ENCODE data around the gene DNAJC10. TPM values are rescaled to one million over a fixed set of nuclear protein-coding genes. Genes with fewer than 3 reads are reported as not detected.
"Not testable (repeated sequence)": the region's sequence is repeated elsewhere in the genome, so short reads cannot be mapped to it uniquely, and the experiment has no call there.

Gene DNAJC10
- total RNA-seq, 1 donor from 2014 or later: 125 TPM

DNA sequence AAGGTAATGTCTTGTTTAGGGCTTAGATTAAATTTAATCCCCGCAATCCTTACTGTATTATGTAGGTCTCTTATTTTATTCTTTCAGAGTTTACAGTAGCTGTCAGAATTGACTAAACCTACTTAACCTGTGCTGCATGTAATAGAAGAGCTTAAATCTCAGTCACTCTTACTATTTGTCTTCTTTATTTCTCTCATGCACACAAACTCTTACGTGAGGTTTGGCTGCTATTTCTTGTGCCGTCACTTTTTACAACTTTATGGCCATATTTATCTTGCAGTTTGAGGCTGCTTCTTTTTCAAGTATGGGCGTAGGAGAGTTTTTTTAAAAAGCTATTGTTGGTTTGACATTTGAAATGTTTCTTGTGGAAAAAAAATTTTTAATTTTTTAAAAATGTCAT, 12.0 kb downstream of the DNAJC10 start:
- no peak for FAIRE-seq
- Histone ChIP-seq H3K4me3 (ENCODE audit: low read depth, low read length) (no peak overlapping the region), H3K36me3 (ENCODE audit: control insufficient read depth, insufficient read depth, low read length) (peaks cover 1% of the 10 kb centered on the region), H3K27me3 (ENCODE audit: control insufficient read depth, insufficient read depth, low read length) (no peaks in the 10 kb centered on the region)
- TF ChIP-seq, protein P1, sequence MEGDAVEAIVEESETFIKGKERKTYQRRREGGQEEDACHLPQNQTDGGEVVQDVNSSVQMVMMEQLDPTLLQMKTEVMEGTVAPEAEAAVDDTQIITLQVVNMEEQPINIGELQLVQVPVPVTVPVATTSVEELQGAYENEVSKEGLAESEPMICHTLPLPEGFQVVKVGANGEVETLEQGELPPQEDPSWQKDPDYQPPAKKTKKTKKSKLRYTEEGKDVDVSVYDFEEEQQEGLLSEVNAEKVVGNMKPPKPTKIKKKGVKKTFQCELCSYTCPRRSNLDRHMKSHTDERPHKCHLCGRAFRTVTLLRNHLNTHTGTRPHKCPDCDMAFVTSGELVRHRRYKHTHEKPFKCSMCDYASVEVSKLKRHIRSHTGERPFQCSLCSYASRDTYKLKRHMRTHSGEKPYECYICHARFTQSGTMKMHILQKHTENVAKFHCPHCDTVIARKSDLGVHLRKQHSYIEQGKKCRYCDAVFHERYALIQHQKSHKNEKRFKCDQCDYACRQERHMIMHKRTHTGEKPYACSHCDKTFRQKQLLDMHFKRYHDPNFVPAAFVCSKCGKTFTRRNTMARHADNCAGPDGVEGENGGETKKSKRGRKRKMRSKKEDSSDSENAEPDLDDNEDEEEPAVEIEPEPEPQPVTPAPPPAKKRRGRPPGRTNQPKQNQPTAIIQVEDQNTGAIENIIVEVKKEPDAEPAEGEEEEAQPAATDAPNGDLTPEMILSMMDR (IDR thresholded peaks at IDR 0.05; ENCODE audit: insufficient read depth, low read length, severe bottlenecking): no peak
- no peak for DNase-seq (ENCODE audit: low read depth)

DNA sequence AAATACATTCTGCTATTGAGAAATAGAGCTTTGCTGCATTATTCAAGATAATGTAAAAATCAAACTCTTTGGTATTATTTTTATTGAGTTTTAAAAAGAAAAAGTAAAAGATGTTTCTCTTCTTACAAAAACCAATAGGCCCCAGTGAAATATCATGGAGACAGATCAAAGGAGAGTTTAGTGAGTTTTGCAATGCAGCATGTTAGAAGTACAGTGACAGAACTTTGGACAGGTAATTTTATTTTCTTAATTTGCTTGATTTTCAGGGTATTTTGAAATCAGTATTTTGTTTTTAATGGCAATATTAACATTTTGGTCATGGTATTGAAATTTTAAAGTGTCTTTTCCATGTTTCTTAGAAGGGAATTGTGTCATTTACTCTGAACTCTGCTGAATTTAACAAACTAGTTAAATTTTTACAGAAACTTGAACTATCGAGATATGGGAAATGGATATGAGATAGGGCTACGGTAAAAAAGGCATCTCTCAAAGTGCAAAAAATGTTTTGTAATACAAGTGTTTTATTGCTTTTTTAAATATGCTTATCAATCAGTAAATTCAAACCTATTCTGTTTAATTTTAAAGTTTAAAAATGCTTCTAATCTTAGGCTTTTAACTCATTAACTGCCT, 13.8 kb downstream of the DNAJC10 start:
- no peak overlapping the region for H3K4me3 ChIP-seq (ENCODE audit: low read depth, low read length)
- H3K36me3 ChIP-seq (ENCODE audit: control insufficient read depth, insufficient read depth, low read length): peaks cover 1% of the 10 kb centered on the region
- FAIRE-seq (no peak), DNase-seq (ENCODE audit: low read depth) (no peak)
- no peaks in the 10 kb centered on the region for H3K27me3 ChIP-seq (ENCODE audit: control insufficient read depth, insufficient read depth, low read length)
- TF ChIP-seq, protein P1 (IDR thresholded peaks at IDR 0.05; ENCODE audit: insufficient read depth, low read length, severe bottlenecking): no peak

DNA sequence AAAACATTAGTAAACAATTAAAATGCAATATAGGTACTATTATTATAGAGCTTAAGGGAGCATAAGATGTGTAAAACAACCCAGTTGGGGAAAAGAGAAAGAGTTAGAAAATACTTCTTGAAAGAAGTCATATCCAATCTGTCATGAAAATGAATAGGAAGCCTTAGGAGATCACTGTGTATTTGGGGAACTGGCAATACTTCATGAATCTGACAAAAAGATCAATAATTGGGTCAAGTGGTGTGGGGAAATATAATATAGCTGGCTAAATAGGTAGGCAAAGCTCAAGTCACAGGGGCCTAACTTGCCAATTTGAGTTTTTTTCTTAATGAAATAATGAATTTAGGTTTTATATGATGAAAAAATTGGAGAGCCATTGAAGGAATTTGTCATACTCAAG, 14.4 kb downstream of the DNAJC10 start:
- peaks cover 1% of the 10 kb centered on the region for H3K36me3 ChIP-seq (ENCODE audit: control insufficient read depth, insufficient read depth, low read length)
- TF ChIP-seq, protein P1 (IDR thresholded peaks at IDR 0.05; ENCODE audit: insufficient read depth, low read length, severe bottlenecking): no peak
- H3K27me3 ChIP-seq (ENCODE audit: control insufficient read depth, insufficient read depth, low read length): no peaks in the 10 kb centered on the region
- DNase-seq (ENCODE audit: low read depth): no peak
- no peak overlapping the region for H3K4me3 ChIP-seq (ENCODE audit: low read depth, low read length)
- FAIRE-seq: no peak

DNA sequence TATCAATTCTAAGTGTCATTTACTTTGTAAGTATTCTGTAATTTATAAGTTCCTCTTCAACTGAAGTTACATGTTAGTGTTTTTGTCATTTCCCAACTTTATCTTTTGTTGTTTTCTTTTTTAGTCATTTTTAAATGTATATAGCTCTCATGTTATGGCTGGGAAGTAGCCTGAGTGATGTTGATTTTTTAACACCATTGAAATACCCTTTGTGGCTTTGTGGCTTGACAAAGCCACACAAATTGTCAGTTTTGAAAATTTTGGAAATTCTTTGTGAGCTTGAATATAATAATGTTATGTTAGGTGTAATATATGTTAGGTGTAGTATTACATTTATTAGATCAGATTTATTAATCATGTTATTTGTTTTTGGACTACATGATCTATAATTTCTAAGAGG, 16.7 kb downstream of the DNAJC10 start:
- FAIRE-seq: no peak
- TF ChIP-seq, protein P1 (IDR thresholded peaks at IDR 0.05; ENCODE audit: insufficient read depth, low read length, severe bottlenecking): no peak

DNA sequence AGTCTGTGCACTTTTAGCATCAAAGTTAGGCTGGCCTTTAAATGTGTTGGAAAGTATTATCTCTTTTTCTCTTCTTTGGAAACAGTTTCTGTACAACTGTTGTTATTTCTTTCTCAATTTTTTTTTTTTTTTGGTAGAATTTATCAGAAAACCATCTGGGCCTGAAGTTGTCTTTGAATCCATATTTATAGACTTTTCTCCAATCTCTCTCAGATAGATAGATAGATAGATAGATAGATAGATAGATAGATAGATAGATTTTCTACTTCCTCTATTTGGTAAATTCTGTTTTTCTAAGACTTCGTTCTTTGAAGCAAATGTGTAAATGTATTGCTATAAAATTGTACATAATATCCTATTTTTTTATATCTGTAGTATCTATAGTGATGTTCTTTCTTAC, 17.5 kb downstream of the DNAJC10 start:
- no peak for FAIRE-seq
- TF ChIP-seq, protein P1 (IDR thresholded peaks at IDR 0.05; ENCODE audit: insufficient read depth, low read length, severe bottlenecking): no peak
- H3K36me3 ChIP-seq (ENCODE audit: control insufficient read depth, insufficient read depth, low read length): no peaks in the 10 kb centered on the region

More for the DNA sequence above, 16.7 kb downstream of the DNAJC10 start:
- Histone ChIP-seq H3K36me3 (ENCODE audit: control insufficient read depth, insufficient read depth, low read length) (peaks cover 1% of the 10 kb centered on the region), H3K27me3 (ENCODE audit: control insufficient read depth, insufficient read depth, low read length) (no peaks in the 10 kb centered on the region), H3K4me3 (ENCODE audit: low read depth, low read length) (no peak overlapping the region)
- DNase-seq (ENCODE audit: low read depth): no peak

DNA sequence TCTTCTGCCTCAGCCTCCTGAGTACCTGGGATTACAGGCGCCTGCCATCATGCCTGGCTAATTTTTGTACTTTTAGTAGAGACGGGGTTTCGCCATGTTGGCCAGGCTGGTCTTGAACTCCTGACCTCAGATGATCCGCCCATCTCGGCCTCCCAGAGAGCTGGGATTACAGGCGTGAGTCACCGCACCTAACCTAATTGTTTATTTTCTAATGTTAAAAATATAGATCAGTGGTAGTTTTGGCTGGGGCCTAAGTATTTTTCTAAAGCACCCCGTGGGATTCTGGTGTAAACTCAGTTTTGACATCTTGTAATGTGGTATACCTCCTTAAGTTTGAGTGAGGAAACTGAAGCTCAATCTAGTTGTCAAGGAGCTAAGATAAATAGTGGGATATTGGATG, 20.8 kb downstream of the DNAJC10 start:
- not testable (repeated sequence) for H3K4me3 ChIP-seq (ENCODE audit: low read depth, low read length); H3K27me3 ChIP-seq (ENCODE audit: control insufficient read depth, insufficient read depth, low read length); FAIRE-seq; DNase-seq (ENCODE audit: low read depth); H3K36me3 ChIP-seq (ENCODE audit: control insufficient read depth, insufficient read depth, low read length)

More for the DNA sequence above, 17.5 kb downstream of the DNAJC10 start:
- no peak for DNase-seq (ENCODE audit: low read depth)
- no peak overlapping the region for H3K4me3 ChIP-seq (ENCODE audit: low read depth, low read length)
- H3K27me3 ChIP-seq (ENCODE audit: control insufficient read depth, insufficient read depth, low read length): no peaks in the 10 kb centered on the region

All from bronchial epithelial cell (primary cell).